Measurements from ENCODE around the gene PTTG1IP. TPM values are rescaled to one million over a fixed set of nuclear protein-coding genes. Genes with fewer than 3 reads are reported as not detected.
A peak's percentile ranks its signal among the peaks of the same experiment; 100 is the strongest.

Gene PTTG1IP
- total RNA-seq, 1 donor: 245 TPM

DNA sequence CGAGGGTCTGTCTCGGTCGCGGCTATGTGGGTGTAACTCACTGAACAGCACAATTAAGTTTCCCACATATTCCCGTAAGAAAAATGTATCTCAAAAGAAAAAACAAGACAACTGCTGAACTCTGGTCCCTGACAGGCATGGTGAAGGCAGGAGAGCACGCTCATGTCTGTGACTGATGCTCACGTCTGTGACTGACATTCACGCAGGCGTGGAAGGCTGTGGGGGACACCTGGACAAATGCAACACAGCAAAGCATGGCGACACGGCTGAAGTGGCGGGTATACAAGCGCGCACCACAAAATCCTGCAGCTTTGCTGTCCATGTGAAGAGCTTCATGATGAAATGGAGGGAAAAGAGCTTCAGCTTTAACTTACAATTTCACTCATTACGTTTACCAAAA, 6.0 kb downstream of the PTTG1IP start:
- TF ChIP-seq, protein P1, sequence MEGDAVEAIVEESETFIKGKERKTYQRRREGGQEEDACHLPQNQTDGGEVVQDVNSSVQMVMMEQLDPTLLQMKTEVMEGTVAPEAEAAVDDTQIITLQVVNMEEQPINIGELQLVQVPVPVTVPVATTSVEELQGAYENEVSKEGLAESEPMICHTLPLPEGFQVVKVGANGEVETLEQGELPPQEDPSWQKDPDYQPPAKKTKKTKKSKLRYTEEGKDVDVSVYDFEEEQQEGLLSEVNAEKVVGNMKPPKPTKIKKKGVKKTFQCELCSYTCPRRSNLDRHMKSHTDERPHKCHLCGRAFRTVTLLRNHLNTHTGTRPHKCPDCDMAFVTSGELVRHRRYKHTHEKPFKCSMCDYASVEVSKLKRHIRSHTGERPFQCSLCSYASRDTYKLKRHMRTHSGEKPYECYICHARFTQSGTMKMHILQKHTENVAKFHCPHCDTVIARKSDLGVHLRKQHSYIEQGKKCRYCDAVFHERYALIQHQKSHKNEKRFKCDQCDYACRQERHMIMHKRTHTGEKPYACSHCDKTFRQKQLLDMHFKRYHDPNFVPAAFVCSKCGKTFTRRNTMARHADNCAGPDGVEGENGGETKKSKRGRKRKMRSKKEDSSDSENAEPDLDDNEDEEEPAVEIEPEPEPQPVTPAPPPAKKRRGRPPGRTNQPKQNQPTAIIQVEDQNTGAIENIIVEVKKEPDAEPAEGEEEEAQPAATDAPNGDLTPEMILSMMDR (IDR thresholded peaks at IDR 0.05; ENCODE audit: insufficient read depth, low read depth, low read length): no peak
- no peak overlapping the region for H3K4me3 ChIP-seq (ENCODE audit: low read depth, low read length)
- no peak for DNase-seq (ENCODE audit: low read depth)

DNA sequence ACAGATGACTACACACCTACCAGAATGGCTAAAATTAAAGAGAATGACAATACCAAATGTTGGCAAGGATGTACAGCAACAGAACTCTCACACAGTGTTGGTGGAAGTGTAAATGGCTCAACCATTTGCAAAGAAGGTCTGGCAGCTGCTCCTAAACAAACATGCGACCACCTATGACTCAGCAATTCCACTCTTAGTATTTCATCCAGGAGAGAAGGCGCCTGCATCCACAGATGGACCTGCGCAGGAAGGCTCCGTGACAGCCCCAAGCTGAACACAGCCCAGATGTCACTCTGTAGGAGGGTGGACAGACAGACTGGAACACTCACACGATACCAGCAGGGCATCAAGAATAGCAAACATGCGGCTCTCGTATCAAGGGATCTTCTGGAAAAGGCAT, 6.7 kb downstream of the PTTG1IP start:
- TF ChIP-seq, protein P1 (IDR thresholded peaks at IDR 0.05; ENCODE audit: insufficient read depth, low read depth, low read length): no peak
- H3K4me3 ChIP-seq (ENCODE audit: low read depth, low read length): no peak overlapping the region
- DNase-seq (ENCODE audit: low read depth): peak; percentile 49

DNA sequence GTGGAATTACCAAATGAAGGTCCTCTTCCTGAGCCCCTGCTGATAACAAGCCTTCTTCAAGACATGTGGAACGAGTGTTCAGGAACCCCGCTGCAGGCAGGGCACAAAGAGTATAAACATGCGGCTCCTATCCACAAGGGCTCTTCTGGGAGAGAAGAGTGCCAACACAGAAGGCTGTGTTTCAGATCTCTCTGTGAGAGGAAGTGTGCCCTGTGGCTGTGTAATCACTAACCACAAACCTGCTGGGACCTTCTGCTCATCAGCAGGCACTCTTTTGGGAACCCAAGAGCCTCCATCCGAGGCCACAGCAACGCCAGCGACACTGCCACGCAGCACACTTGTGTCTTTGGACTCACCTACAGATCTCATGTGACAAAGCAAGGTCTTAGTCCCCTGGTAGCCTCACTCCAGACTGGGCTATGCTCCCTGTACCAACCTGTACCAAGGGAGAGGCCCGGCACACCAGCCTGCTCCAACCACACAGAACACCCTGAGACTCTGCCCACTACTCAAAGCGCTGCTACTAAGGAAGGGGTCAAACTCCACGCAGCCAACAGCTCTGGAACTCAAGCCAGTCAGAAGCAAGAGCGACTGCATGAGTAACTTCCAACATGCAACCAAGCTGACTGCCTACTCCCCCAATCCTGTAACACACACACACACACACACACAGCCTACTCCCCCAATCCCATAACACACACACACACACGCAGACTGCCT, 7.8 kb downstream of the PTTG1IP start:
- no peak overlapping the region for H3K4me3 ChIP-seq (ENCODE audit: low read depth, low read length)
- TF ChIP-seq, protein P1 (IDR thresholded peaks at IDR 0.05; ENCODE audit: insufficient read depth, low read depth, low read length): no peak
- DNase-seq (ENCODE audit: low read depth): no peak

DNA sequence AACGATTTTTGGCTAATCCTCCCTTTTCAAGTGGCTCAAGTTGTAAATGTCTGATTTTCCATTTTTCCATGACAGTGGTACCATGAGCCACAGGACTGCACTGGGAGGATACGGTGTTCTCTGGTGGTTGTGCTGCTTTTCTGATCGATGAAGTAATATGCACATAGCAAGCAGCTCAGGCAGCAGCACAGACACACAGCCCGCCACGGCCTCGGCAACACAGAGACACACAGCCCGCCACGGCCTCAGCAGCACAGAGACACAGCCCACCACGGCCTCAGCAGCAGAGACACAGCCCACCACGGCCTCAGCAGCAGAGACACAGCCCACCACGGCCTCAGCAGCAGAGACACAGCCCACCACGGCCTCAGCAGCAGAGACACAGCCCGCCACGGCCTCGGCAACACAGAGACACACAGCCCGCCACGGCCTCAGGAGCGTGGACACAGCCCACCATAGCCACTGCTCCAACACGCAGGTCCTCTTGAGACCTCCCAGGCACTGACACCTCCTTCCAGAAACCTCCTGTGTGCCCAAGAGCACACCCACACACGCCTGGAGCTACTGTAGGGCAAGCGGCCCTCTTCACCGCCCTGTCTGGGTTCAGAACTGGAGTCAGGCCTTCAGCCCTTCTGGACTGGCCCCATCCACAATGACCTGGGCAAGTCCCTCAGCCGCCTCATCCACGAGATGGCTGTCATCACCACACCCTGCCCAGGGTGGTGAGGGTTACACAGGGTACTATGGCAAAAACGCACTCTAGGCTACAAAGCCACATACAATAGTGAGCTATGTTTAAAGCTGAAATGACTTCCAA, 10.4 kb downstream of the PTTG1IP start:
- DNase-seq (ENCODE audit: low read depth): no peak
- TF ChIP-seq, protein P1 (IDR thresholded peaks at IDR 0.05; ENCODE audit: insufficient read depth, low read depth, low read length): no peak
- no peak overlapping the region for H3K4me3 ChIP-seq (ENCODE audit: low read depth, low read length)

DNA sequence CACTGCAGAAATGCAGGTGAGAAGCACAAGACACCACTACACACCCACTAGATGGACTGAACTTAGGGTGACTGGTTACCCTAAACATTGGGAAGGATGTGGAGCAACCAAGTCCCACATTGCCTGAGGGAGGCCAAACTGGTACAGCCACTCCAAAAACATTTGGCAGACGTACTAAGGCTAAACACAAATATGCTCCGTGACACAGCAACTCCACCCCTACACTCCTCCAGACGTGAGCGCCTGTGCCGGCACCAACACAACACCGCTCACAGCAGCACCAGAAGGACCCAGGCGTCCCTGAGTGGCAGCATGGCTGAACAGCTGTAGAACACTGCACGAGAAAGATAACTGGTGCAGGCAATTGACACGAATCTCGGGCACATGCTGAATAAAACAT, 14.7 kb downstream of the PTTG1IP start:
- DNase-seq (ENCODE audit: low read depth): no peak
- TF ChIP-seq, protein P1 (IDR thresholded peaks at IDR 0.05; ENCODE audit: insufficient read depth, low read depth, low read length): no peak
- no peak overlapping the region for H3K4me3 ChIP-seq (ENCODE audit: low read depth, low read length)

DNA sequence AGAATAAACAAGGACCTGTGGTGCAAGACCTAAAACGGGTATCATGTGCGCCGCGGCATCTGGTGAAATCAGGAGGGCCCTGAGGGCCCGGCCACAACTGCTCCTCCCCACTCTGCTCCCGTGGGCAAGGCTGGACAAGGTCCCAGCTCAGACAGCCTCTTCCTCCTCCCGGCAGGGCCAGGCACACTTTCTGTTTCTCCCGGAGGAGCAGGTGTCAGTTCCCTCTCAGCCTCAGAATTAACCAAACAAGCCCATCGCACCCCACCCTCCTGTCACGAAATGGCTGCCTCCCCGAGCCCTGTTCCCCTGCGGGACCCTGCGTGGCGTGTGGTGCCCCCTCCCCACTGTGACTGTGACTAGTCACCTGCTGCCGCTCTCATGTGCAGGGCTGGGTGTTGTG, 15.2 kb downstream of the PTTG1IP start:
- H3K4me3 ChIP-seq (ENCODE audit: low read depth, low read length): no peak overlapping the region
- TF ChIP-seq, protein P1 (IDR thresholded peaks at IDR 0.05; ENCODE audit: insufficient read depth, low read depth, low read length): no peak
- no peak for DNase-seq (ENCODE audit: low read depth)
